Epidermal melanocyte (primary cell): ENCODE data around the gene FAM184A.
"Not testable (repeated sequence)": the region's sequence is repeated elsewhere in the genome, so short reads cannot be mapped to it uniquely, and the experiment has no call there.

ENCODE experiments used
- DNase-seq: peaks from one replicate; pipeline ENCODE4 v3.0.0; 2011; ENCODE audit warnings: low spot score; ENCODE audit not compliant: insufficient read length

The FAM184A gene

GRCh38 chr6:119078376-119079282 is at the start of gene FAM184A:
Gene FAM184A, minus strand, starts transcription at chr6:119078664. Its CDS starts 365 bp downstream, at chr6:119078299.
- DNase-seq, result no peak

- no peak for DNase-seq
Observed at GRCh38 chr6:119127627-119128026, 49.2 kb upstream of the FAM184A start.

- DNase-seq, result no peak
Observed at GRCh38 chr6:119126826-119127225, 48.4 kb upstream of the FAM184A start.

GRCh38 chr6:119126140-119126539 is 47.7 kb upstream of the FAM184A start:
- DNase-seq, result no peak

GRCh38 chr6:119125576-119125975 is 47.1 kb upstream of the FAM184A start:
- no peak for DNase-seq

GRCh38 chr6:119124079-119124824 is 45.8 kb upstream of the FAM184A start:
- no peak for DNase-seq

GRCh38 chr6:119122336-119122735 is 43.9 kb upstream of the FAM184A start:
- no peak for DNase-seq

GRCh38 chr6:119121367-119121766 is 42.9 kb upstream of the FAM184A start:
- no peak for DNase-seq

- no peak for DNase-seq
Observed at GRCh38 chr6:119119989-119120388, 41.5 kb upstream of the FAM184A start.

GRCh38 chr6:119119062-119119461 is 40.6 kb upstream of the FAM184A start:
- not testable (repeated sequence) for DNase-seq

- no peak for DNase-seq
Observed at GRCh38 chr6:119116712-119117281, 38.3 kb upstream of the FAM184A start.

- DNase-seq, result no peak
Observed at GRCh38 chr6:119113961-119114360, 35.5 kb upstream of the FAM184A start.

GRCh38 chr6:119112812-119113530 is 34.5 kb upstream of the FAM184A start:
- no peak for DNase-seq

GRCh38 chr6:119110601-119111548 is 32.4 kb upstream of the FAM184A start:
- DNase-seq, result peak; percentile 22

GRCh38 chr6:119109654-119110325 is 31.3 kb upstream of the FAM184A start:
- no peak for DNase-seq

GRCh38 chr6:119108076-119108475 is 29.6 kb upstream of the FAM184A start:
- DNase-seq, result no peak

GRCh38 chr6:119105282-119105681 is 26.8 kb upstream of the FAM184A start:
- no peak for DNase-seq

GRCh38 chr6:119102901-119103300 is 24.4 kb upstream of the FAM184A start:
- DNase-seq, result no peak

- DNase-seq, result no peak
Observed at GRCh38 chr6:119100115-119100514, 21.7 kb upstream of the FAM184A start.
